Brain microvascular endothelial cell (primary cell): ENCODE results near the gene PIGV.

ENCODE experiments used
- DNase-seq: peaks from one replicate; pipeline ENCODE4 v3.0.0-alpha.2; 2020
- H3K27ac ChIP-seq: fragments of 250-450 bp; sonication (Bioruptor Pico); 2 replicates; pipeline ENCODE4 v1.5.1; 2020; ENCODE audit warnings: mild to moderate bottlenecking, moderate library complexity
- H3K27me3 ChIP-seq: fragments of 250-450 bp; sonication (Bioruptor Pico); replicated peaks from 2 replicates; pipeline ENCODE4 v1.5.1; 2020; ENCODE audit warnings: mild to moderate bottlenecking
- H3K36me3 ChIP-seq: fragments of 250-450 bp; sonication (Bioruptor Pico); replicated peaks from 2 replicates; pipeline ENCODE4 v1.5.1; 2020; ENCODE audit warnings: mild to moderate bottlenecking
- H3K4me3 ChIP-seq: 2 replicates; pipeline ENCODE4 v1.5.1; 2011; ENCODE audit warnings: low read depth, mild to moderate bottlenecking, control low read depth, low read length, moderate library complexity
- in situ Hi-C: cut with HindIII; loops from 2 replicates; pipeline ENCODE4 v1.10.0; 2017; ENCODE audit warnings: low sequenced_read_pairs, low pct_ligation_motif_present
- TF ChIP-seq, protein P1 (sequence below): IDR thresholded peaks from 2 replicates; pipeline ENCODE4 v1.5.1; 2011; ENCODE audit warnings: low read depth, mild to moderate bottlenecking, moderate library complexity, low read length, control low read depth, inconsistent platforms; ENCODE audit errors: missing control alignments

Gene PIGV

DNA sequence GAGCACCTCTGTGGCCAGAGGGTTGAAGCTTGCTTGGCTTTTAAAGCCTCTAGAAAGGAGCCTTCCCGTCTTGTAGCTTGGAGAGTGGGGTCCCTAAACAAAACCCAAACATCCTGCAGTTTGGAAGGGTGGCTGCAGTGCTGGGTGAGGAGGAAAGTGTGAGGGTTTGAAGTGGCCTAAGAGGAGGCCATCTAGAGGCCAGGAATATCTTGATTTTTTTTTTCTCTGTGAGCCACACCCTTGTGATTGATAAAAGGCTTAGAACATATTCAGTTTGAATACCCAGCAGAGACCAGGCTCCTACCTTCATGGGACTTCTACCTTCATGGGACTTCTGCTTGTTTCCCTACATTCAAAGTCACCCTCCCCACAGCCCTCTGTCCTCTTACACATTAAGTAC, 37.3 kb upstream of the PIGV start:
- TF ChIP-seq, protein P1, sequence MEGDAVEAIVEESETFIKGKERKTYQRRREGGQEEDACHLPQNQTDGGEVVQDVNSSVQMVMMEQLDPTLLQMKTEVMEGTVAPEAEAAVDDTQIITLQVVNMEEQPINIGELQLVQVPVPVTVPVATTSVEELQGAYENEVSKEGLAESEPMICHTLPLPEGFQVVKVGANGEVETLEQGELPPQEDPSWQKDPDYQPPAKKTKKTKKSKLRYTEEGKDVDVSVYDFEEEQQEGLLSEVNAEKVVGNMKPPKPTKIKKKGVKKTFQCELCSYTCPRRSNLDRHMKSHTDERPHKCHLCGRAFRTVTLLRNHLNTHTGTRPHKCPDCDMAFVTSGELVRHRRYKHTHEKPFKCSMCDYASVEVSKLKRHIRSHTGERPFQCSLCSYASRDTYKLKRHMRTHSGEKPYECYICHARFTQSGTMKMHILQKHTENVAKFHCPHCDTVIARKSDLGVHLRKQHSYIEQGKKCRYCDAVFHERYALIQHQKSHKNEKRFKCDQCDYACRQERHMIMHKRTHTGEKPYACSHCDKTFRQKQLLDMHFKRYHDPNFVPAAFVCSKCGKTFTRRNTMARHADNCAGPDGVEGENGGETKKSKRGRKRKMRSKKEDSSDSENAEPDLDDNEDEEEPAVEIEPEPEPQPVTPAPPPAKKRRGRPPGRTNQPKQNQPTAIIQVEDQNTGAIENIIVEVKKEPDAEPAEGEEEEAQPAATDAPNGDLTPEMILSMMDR, result no peak
- in situ Hi-C loops, result no loop called here
- Histone ChIP-seq H3K27ac (no peak overlapping the region), H3K36me3 (peaks cover 37% of the 10 kb centered on the region), H3K4me3 (no peak overlapping the region), H3K27me3 (no peaks in the 10 kb centered on the region)
- DNase-seq, result no peak

DNA sequence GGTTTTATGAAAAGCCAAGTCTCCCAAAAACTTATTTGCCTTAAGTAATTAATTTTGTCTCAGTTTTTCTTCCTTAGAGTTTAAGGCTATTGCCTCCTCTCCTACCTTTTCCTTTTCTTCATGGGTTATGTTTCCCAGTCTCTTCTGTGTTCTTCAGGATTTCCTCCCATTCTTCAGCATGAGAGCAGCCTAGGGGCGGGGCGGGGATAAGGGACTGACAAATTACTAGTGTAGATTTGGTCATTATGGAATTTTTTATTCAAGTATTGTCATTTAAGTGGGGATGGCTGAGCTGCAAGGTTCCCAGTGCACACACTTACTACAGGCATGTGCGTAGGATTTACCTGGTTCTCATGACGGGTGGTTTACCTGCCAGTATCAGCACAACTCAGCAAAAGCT, 35.2 kb upstream of the PIGV start:
- Histone ChIP-seq H3K27me3 (no peaks in the 10 kb centered on the region), H3K4me3 (no peak overlapping the region), H3K27ac (no peak overlapping the region), H3K36me3 (peaks cover 34% of the 10 kb centered on the region)
- in situ Hi-C loops, result no loop called here
- no peak for DNase-seq
- TF ChIP-seq, protein P1, result no peak

- no peak for DNase-seq
- H3K36me3 ChIP-seq, result peaks cover 47% of the 10 kb centered on the region
Observed at GRCh38 chr1:26754086-26754874, 33.5 kb upstream of the PIGV start.

DNA sequence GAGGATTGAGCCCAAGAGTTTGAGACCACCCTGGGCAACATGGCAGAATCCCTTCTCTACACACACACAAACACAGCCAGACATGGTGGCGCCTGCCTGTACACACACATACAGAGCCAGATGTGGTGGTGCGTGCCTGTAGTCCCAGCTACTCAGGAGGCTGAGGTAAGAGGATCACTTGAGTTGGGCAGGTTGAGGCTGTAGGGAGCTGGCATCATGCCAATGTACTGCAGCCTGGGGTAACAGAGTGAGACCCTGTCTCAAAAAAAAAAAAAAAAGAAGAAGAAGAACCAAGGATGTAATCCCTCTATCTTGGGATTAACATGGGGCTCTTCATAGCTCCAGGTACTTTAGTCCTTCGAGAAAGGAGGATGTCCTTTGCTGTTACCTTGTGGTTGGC, 29.4 kb upstream of the PIGV start:
- TF ChIP-seq, protein P1, result no peak
- DNase-seq, result no peak
- Histone ChIP-seq H3K36me3 (peaks cover 60% of the 10 kb centered on the region), H3K27ac (no peak overlapping the region), H3K4me3 (no peak overlapping the region), H3K27me3 (no peaks in the 10 kb centered on the region)
- in situ Hi-C loops, result no loop called here

More at GRCh38 chr1:26754086-26754874, 33.5 kb upstream of the PIGV start:
- H3K4me3 ChIP-seq, result no peak overlapping the region
- in situ Hi-C loops, result no loop called here
- H3K27me3 ChIP-seq, result no peaks in the 10 kb centered on the region
- TF ChIP-seq, protein P1, result no peak
- H3K27ac ChIP-seq, result no peak overlapping the region

- TF ChIP-seq, protein P1, result no peak
- Histone ChIP-seq H3K27ac (no peak overlapping the region), H3K4me3 (no peak overlapping the region), H3K27me3 (no peaks in the 10 kb centered on the region), H3K36me3 (peaks cover 63% of the 10 kb centered on the region)
- DNase-seq, result no peak
- in situ Hi-C loops, result no loop called here
Observed at GRCh38 chr1:26759531-26759930, 28.2 kb upstream of the PIGV start.

- H3K4me3 ChIP-seq, result no peak overlapping the region
- no peak overlapping the region for H3K27ac ChIP-seq
- TF ChIP-seq, protein P1, result peak; percentile 52
- H3K27me3 ChIP-seq, result no peaks in the 10 kb centered on the region
- DNase-seq, result no peak
- in situ Hi-C loops, result no loop called here
- H3K36me3 ChIP-seq, result peaks cover 72% of the 10 kb centered on the region
Observed at GRCh38 chr1:26761217-26761616, 26.5 kb upstream of the PIGV start.
